Right renal pelvis (tissue), 4 donors: ENCODE results near the gene DBN1. TPM values are rescaled to one million over a fixed set of nuclear protein-coding genes. Genes with fewer than 3 reads are reported as not detected.

Source experiments
- DNase-seq, 4 donors: peaks; one replicate each; pipeline ENCODE4 v3.0.0-alpha.2; 2013; ENCODE audit warnings: low read depth in 4 of 4, low spot score in 3 of 4, missing footprints in 1 of 4
- polyA plus RNA-seq, 4 donors: library from polyadenylated mRNA; unstranded; fragments of 120-200 nt; gene quantifications; one replicate each; pipeline ENCODE4 v1.2.1, GENCODE V29; 2013; ENCODE audit not compliant: insufficient read length in 4 of 4

DBN1 gene
- polyA plus RNA-seq, 4 donors: 169 to 203 (median 179) TPM

DNA sequence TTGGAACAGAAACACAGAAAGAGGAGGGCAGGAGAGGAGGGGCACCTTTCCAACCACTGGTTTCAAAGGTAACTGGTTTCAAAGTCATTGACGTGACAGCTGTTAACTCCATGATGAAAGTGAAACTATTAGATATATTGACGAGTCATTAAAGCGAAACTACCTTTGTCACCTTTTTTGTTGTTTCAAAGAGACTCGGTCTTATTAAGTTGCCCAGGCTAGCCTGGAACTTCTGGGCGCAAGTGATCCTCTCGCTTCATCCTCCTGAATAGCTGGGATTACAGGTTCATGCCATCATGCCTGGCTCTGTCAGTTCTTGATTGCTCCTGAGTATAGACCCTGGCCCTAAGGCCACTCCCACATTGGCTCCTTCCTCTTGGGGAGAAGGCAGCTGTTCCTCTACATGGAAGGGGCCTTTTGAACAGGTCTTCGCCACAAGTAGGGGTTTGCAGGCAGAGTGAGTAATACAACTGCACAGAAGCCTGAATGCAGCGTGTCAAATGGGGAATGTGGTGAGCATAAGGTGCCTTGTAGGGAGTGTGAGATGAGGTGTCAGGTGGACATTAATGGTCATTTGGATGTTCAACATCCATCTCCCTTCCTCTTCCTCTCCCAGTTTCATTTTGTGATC lies 60.7 kb downstream of the DBN1 start:
- DNase-seq: no peak

DNA sequence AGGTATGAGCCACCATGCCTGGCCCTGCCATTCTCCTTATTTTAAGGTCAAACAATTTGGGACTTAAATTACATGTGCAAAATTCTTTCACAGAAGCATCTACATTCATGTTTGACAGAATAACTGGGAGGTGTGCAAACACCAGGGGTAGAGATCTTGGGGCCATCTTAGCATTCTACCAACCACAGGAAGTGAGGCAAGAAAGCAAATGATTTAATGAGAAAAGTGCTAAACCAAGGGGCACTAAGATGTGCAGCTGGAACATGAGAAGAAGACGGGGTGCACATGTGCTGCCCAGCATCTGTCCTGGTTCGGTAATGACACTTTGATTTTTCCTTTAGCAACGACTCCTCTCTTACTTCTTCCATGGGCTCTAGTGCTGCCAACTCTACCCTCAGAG lies 62.9 kb downstream of the DBN1 start:
- no peak for DNase-seq

DNA sequence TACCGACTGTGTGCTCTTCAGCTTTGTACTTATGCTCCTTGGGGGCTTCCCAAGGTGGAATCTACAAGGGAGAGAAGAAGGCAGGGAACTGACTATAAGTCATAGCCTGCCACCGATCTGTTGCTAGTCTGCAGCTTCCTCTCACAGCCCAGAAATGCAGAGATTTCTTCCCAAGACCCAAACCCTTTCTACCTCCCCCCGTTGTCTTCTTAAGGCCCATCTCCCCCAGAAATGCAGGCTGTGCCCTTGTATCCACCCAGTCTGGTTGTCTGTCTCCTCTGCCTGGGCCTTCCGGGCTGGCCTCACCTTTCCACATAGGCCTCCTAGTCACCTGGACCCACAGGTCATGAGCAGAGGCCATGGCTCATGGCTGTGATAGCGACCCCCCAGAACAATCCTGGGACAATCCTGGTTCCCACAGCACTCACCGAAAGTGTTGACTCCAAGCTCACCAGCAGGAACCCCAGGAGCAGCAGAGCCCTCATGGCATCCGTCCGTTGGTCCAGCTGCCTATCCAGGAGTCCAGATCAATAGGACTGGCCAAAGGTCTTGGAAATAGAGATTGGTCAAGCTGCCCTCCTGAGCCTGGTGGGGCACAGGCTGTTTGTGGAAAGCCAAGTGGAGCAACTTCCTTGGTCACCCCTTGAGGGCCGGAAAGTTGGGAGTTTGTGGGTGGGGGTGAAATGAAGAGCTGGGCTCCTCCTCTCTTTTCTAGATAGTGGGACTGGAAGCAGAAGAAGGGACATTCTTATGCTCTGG lies 64.2 kb downstream of the DBN1 start, which contains the start of gene F12:
TSS of gene F12 (minus strand) at position 522 of the 759 bp plus-strand sequence. CDS start at position 485, 37 bp downstream.
- no peak for DNase-seq

Other genes starting within 250 kb of the DBN1 start
- gene RAB24, start 169.9 kb downstream of the DBN1 start, polyA plus RNA-seq: 10 to 100 TPM; 24.8 to 38.2 (median 27.3) TPM
- 100 to 1,000 TPM; 123 to 153 (median 136) TPM for gene PRELID1, start 169.8 kb downstream of the DBN1 start, polyA plus RNA-seq
- 10 to 100 TPM; 13.7 to 23.2 (median 14.5) TPM for gene MXD3, start 161.7 kb downstream of the DBN1 start, polyA plus RNA-seq
- 100 to 1,000 TPM; 114 to 166 (median 126) TPM for gene LMAN2, start 122.0 kb downstream of the DBN1 start, polyA plus RNA-seq
- 10 to 100 TPM; 11.9 to 18.7 (median 15.3) TPM for gene RGS14, start 115.7 kb downstream of the DBN1 start, polyA plus RNA-seq
- gene SLC34A1, start 89.2 kb downstream of the DBN1 start, polyA plus RNA-seq: 100 to 1,000 TPM; 134 to 198 (median 174) TPM
- gene PFN3, start 73.0 kb downstream of the DBN1 start, polyA plus RNA-seq: 1 to 10 TPM in 3 of 4 donors, under 1 TPM in 1; 0.50 to 2.2 (median 1.1) TPM
- gene F12, start 64.1 kb downstream of the DBN1 start, polyA plus RNA-seq: 10 to 100 TPM in 1 of 4 donors, 1 to 10 TPM in 3; 4.6 to 11.3 (median 5.8) TPM
- gene GRK6, start 47.0 kb downstream of the DBN1 start, polyA plus RNA-seq: 10 to 100 TPM; 20.4 to 29.2 (median 23.0) TPM
- 1 to 10 TPM in 3 of 4 donors, under 1 TPM in 1; 0.83 to 3.8 (median 1.2) TPM for gene PRR7, start 26.8 kb downstream of the DBN1 start, polyA plus RNA-seq
- 100 to 1,000 TPM in 2 of 4 donors, 10 to 100 TPM in 2; 82.9 to 129 (median 96.9) TPM for gene PDLIM7, start 24.0 kb upstream of the DBN1 start, polyA plus RNA-seq
- 1 to 10 TPM; 3.6 to 6.3 (median 4.8) TPM for gene DOK3, start 36.2 kb upstream of the DBN1 start, polyA plus RNA-seq
- 10 to 100 TPM; 85.1 to 97.1 (median 91.8) TPM for gene DDX41, start 43.3 kb upstream of the DBN1 start, polyA plus RNA-seq
- gene FAM193B, start 80.9 kb upstream of the DBN1 start, polyA plus RNA-seq: 10 to 100 TPM; 68.7 to 99.1 (median 75.3) TPM
- gene TMED9, start 118.6 kb upstream of the DBN1 start, polyA plus RNA-seq: 100 to 1,000 TPM; 145 to 194 (median 166) TPM
- gene B4GALT7, start 126.5 kb upstream of the DBN1 start, polyA plus RNA-seq: 10 to 100 TPM; 20.9 to 29.1 (median 22.1) TPM